CD4-positive, alpha-beta T cell treated with Interleukin-10 for 1 hour (primary cell): ENCODE measurements around the gene CLDN15.

ENCODE experiments used
- DNase-seq: peaks from one replicate; pipeline ENCODE4 v3.0.0-alpha.2; 2020

Gene CLDN15

DNA sequence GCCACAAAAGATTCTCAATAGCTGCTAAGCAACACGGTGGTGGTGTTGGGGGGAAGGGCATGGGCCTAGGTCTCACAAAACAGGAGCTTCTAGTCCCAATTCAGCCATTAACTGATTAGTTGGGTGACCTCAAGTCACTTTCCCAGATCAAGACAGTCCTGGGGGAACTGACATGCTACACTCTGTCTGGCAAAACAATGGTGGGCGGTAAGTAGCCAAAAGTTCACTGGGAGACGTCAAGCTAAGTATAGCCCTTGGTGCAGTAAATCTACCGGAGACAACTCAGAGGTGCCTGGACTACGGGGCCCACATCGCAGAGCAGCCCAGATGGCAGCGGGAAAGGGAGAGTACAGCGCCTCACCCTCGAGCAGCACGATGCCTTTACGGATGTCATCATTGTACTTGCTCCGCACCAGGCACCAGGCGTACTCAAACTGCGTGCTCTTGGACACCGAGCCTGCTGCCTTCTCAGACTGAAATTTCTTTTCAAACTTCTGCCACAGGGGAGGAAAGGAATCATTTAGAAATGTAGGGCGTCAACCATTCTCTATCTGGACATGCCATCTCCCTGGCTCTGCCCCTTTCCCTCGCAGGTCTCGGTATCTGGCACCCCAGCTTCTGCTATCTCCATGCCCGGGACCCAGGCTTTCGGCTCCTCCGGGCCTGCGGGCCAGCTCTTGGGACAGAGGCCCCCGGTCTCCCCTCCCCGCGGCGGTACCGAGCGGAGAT, 6.2 kb upstream of the CLDN15 start:
- no peak for DNase-seq

DNA sequence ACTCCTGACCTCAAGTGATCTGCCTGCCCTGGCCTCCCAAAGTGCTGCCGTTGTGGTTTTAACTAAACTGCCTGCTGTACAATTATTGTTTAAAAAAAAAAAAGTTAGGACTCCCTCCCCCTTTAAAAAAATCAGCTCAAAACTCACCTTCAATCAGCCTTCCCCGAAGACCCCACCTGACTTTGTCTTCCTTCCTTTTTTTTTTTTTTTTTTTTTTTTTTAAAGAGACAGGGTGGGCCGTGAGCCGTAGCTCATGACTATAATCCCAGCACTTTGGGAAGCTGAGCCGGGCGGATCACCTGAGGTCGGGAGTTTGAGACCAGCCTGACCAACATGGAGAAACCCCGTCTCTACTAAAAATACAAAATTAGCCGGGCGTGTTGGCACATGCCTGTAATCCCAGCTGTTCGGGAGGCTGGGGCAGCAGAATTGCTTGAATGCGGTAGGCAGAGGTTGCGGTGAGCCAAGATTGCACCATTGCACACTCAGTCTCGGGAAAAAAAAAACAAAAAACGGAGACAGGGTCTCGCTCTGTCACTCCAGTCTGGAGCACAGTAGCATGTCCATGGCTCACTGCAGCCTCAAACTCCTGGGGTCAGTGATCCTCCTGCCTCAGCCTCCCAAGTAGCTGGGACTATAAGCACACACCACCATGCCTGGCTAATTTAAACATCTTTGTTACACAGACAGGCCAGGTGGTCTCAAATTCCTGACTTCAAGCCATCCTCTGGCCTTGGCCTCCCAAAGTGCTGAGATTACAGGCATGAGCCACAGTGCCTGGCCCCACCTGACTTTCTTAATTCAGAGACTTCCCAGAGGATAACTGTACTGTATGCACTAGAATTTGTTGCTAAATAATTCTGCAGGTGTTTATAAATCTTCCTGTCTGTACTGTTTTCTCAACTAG, 4.1 kb upstream of the CLDN15 start:
- no peak for DNase-seq

DNA sequence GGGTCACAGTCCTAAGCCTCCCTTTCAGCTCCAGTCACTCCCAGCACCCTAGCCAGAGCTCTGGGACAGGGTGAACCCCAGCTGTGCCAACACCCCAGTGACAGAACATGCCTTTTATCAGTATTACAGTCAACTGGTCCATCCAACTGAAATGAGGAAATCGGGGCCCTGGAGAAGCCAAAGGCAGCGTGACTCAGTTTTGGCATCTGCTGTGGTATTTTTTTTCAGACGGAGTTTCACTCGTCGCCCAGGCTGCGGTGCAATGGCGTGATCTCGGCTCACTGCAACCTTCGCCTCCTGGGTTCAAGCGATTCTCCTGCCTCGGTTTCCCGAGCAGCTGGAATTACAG, 3.4 kb upstream of the CLDN15 start:
- no peak for DNase-seq

DNA sequence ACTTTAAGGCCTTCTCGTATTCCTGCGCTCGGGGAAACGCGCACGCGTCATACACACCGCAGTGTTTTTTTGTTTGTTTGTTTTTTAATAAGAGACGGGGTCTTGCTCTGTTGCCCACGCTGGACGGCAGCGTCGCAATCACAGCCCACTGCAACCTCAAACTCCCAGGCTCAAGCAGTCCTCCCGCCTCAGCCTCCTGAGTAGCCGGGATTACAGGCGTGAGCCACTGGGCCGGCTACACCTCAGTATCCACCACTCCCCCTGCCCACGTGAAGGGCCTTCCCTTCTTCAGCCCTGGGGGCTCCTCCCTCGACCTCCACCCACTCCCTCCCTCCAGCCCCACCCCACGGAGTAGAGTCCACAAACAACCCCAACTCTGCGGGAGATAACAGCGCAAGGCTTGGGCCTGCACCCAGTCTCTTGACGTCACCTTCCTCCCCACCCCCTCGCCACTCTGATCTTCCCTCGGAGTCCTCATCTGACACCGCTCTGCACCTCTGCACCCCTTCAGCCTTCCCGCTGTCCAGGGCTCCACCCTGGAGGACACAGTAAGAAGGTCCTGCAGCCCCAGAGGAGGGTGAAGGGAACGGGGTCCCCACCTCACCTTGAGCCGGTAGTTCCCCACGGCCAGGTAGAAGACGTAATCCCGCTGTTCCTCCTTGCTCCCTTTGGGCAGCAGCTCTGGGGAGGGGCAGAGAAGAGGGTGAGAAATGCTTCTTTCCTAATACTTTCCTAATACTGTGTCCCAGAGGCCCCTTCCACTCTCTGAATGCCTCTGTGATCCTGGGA, 2.8 kb upstream of the CLDN15 start:
- DNase-seq, result no peak

DNA sequence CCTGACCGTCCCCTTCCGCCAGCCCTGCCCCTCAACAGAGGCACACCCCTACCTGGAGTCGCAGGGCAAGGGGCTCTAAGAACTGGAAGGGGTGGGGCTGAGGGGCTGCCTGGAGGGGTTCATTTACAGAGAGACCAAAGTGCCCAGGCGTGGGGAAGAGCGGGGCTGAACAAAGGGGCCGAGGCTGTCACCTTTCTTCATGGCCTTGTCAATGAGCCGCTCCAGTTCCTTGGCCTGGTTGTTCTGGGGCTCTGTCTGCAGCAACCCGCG, 2.3 kb upstream of the CLDN15 start:
- no peak for DNase-seq

DNA sequence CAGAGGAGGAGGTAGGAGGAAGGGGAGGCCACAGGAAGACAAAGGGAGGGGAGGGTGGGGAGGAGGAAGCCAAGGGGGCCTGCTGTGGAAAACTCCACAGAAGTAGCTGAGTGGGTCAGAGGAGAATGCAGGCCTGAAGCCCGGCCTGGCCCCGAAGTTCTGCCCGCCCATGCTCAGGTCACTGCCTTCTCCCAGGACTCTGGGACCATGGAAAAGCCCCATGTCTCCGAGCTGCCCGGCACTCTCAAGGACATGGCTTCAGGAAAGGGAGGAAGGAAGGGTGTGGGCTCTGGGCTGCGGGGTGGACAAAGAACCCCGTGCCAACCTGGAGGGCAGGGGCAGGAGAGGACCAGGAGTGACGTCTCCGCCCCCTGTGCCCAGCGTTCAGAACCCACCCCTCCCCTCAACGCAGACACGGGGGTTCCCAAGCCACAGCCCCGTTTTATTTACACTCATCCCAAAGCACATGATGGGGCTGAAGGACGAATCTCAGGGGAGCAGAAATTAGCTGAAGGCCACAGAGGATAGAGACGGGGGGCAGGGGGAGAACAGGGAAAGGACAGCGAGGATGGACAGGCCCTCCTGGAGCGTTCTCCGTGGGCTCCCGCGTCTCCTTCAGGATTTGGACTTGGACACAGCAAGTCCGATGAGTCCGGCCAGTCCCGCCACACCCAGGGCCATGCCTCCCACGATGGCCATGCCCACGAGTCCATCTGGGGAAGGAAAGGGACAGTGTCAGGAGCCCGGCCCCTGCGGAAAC, 1.8 kb upstream of the CLDN15 start:
- no peak for DNase-seq

DNA sequence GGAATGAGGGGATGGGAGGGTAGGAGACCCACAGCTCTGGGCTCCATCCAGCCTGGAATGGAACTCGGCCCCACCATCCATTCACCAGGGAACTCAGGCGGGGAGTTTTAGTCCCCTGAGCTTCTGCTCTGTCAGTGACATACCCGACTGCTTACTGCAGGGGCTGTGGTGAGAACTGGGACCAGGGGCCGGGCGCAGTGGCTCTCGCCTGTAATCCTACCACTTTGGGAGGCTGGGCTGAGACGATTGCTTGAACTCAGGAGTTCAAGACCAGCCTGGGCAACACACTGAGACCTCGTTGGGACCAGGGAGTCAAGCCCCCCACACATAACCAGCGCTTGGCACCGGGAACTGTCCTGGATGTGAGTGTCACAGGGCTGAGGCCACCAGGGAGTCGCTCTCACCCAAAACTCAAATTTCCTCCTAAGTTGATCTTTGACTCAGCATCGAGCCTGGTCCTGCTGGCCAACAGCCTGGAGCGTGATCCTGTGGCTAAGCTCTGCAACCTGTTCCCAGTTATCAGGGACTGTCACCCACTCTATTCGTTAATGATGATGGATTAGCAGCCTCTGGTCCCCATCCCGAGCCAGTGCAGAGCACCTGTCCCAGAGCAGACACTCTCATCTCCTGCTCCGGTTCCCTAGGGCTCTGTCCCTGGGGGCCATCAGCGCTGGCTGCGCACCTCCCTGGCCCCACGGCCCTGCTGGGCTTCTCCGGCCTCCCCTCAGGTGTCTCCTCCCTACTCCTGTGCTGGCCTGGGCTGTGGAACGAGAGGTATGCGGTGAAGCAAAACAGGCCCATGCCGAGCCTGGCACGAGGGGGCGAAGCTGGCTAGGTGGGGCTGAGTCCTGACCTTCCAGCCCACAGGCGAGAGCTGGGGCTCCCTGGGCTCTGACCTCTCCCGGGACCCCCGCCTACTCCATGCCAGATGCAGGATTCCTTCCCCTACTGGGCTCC, 902 bp upstream of the CLDN15 start:
- DNase-seq, result no peak

DNA sequence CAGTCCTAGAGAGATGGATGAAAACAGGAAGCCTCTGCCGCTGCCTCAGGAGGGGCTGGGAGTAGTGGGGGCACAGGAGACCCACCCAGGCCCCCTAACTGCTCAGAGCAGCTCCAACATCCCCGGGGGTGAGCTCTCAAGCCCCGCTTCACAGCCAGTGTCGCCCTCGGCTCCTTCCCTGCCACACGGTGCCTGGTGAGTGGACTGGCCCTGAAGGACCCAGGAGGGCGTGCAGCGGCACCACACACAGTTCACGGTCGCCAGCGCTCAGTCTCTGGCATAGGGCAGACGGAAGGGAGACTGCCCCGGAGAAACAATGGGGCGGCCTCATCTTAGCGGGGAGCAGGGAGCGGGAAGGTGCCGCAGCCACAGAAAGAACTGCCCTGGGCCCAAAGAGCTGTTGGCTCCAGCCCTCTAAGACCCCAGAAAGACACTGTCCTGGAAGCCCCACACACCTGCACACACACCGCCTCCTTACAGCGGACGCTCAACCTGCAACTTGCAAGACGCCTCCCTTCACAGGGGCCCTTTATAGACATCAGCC, 1.2 kb downstream of the CLDN15 start:
- DNase-seq, result no peak

DNA sequence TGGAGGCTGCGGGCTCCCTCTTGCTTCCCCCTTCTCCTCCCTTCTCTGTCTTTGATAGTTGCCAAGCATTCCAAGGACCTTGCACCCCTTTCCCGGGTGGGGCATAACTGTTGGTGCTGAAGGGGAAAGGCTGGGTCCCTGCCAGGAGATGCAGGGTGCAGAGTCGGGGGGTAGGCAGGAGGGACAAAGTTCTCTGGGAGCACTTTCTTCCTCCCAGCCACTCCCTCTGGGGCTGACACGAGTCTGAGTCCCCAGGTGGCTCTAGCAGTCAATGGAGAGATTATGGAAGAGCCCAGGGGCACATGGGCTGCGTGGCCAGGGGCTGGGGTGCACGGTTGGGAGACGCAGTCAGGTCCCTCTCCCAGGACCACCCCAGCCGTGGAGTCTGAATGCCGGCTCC, 2.1 kb downstream of the CLDN15 start:
- no peak for DNase-seq

DNA sequence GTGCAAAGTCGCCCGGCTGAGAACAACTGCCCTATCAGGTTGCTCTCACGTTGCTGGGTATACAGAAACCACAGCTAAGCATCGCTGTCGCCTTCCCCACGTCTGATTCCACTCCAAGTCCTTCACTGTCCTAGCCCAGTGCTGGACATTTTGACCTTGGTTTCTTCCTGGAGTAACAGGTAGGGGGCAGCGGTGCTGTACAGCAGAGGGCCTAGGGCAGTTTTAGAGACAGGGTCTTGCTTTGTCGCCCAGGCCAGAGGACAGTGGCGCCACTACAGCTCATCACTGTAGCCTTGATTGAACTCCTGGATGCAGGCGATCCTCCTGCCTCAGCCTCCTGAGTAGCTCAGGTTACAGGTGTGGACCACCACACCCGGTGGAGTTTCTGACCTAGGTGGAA, 2.6 kb downstream of the CLDN15 start:
- DNase-seq, result no peak

DNA sequence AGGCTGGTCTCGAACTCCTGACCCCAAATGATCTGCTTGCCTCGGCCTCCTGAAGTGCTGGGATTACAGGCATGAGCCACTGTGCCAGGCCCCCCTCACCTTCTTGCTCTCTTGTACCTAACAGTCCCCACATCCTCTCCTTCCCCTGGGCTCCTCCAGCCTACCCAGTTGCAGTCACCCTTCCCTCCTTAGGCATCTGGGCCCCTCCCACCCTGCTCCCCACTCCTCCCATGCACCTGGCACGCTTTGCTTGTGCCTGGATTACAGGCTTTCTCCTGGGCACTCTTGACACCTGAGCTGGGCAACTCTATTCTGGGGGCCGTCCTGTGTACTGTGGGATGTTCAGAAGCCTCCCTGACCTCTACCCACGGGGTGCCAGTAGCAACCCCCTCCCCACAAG, 3.0 kb downstream of the CLDN15 start:
- DNase-seq, result no peak

DNA sequence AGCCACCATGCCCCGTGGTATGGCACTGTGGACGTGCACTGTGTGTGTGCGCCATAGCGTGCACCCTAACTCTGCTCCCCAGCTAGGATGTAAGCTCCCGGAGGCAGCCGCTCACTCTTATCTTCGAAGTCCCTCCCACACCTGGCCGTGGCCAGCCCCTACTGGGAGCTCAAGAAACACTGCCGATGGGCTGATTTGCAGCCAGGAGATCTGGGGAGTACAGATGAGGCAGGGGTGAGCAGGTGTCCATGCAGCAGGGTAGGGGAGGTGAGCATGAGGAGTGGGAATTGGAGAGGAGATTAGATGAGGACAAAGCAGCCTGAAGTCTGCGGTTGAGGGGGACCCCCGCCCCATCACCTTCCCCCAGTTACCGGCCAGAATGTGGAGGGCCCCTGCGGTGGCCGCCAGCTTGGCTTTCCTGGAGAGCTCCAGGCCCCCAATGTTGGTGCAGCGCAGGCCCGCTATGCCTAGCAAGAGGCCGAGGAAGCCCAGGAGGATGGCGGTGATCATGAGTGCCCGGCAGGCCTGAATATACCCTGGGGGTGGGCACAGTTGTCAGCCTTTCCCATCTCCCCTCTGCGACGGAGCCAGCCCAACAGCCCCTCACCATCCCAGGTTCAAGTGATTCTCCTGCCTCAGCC, 3.6 kb downstream of the CLDN15 start:
- no peak for DNase-seq

DNA sequence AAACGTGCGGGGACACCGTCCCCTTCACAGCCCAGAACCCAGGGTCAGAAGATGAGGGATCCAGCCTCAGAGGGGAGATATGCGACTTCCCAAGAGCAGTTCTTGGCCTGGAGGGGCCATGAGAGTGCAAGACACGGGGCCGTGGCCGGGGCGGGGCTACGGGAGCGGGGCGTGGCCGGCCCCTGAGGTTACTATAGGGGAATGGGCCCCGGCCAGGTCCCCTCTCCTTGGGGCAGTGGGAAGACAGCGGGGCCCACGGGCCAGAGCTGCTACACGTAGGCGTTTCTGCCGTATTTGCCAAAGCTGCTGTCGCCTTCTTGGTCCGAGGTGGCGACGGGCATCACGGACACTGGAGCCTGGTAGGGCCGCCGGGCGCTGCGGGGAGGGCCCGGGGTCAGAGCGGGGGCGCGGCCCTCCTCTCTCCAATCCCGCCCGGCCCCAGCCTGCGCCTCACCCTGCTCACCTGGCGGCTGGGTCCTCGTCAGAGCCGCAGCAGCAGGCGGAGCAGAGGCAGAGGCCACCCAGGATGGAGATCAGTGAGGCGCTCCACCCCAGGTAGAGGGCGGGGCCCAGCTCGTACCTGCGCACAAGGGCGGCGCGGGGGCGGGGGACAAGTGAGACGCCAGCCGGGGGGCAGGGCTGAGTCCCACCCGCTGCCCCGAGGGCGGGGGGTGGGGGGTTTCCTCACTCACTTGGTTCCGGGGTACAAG, 5.3 kb downstream of the CLDN15 start:
- DNase-seq, result no peak

DNA sequence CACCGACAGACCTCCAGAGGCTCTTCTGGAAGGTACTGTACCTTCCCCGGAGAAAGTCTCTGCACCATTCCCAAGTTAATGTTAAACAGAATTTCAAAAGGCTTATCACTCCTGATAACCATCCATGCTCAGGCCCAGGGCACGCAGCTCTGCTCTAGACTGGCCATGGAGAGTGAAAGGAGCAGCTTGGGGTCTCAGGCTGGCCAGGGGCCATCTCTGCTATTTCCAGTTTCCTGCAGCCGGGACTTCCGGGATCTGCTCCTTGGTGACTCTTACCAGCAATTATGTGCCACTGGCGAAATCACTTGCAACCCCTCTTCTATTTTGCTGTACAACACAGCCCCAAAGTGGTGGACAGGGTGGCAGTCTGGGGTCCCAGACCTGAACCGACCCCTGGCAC, 6.0 kb downstream of the CLDN15 start:
- DNase-seq, result no peak

DNA sequence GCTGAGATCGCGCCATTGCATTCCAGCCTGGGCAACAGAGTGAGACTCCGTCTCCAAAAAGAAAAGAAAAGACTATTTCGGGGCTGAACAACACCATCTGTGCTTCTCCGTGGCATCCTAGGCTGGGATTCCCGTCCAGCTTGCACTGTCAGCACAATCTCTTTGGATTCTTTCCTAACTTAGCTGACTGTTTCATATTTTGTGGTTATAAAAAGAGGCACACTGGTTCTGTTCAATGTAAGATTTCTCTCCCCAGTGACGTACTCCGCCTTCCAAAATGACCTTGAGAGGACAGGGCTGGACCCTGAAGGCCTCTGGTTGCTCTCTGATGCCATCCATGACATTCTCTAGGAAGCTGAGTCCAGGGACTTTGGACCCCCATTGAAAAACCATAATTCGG, 10.9 kb downstream of the CLDN15 start:
- no peak for DNase-seq

DNA sequence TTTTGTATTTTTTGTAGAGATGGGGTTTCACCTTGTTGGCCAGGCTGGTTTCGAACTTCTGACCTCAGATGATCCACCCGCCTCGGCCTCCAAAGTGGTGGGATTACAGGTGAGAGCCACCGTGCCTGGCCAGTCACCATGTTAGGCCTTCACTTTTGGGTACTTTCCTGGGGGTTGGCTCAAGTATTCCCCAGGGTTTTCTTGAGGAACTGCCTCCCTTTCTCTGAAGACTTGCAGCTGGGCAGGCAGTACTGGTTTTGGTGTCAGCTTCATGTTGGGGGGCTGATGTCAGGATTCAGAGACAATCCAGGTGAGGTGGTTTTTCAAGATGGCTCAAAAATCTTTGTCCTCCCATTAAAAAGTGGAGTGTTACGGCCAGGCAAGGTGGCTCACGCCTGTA, 12.0 kb downstream of the CLDN15 start:
- DNase-seq, result no peak

DNA sequence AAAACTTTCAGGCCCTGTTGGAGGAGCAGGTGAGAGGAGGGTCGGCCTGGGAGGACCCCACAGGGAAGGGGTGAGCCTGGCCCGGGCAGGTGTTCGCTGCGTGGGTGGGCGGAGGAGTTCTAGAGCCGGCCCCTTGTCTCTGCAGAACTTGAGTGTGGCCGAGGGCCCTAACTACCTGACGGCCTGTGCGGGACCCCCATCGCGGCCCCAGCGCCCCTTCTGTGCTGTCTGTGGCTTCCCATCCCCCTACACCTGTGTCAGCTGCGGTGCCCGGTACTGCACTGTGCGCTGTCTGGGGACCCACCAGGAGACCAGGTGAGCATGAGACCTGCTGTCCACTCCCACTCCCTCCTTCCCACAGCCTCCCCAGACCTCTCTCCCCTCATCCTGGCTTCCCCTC, 14.1 kb downstream of the CLDN15 start:
- DNase-seq, result no peak

DNA sequence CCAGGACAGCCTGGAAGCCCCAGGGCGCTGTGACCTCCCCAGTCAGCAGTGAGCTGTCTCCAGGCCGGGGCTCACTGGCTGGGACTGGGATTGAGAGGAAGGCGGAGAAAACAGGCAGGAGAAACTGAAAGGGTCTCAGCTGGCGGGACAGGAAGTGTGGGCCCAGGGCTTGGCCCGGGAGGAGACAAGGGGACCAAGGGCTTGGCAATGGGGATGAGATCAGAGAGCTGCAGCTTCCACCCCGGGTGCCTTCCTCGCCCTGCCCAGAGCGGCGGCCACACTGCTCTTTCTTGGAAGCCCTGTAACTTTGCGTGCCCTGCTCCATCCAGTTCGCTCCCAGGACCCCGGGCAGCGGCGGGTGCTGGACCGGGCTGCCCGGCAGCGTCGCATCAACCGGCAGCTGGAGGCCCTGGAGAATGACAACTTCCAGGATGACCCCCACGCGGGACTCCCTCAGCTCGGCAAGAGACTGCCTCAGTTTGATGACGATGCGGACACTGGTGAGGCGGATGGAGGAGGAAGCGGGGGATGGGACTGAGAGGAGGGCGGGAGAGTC, 15.2 kb downstream of the CLDN15 start:
- no peak for DNase-seq

DNA sequence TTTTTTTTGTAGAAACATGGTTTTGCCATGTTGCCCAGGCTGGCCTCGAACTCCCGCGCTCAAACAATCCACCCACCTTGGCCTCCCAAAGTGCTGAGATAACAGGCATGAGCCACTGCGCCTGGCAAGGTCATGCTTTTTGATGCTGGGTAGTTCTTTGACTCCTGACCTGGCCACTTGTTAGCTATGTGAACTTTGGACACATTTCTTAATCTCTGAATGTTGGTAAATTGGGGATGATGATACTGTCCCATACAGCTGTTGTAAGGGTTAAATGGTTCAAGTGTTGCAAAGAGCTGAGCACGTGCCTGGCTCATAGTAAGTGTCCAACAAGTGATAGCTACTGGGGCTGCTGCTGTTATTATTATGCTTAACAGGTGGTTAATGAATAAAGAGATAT, 17.3 kb downstream of the CLDN15 start:
- DNase-seq, result no peak
